Lower lobe of right lung (tissue), 2 donors: ENCODE measurements around the gene NID2. TPM values are rescaled to one million over a fixed set of nuclear protein-coding genes. Genes with fewer than 3 reads are reported as not detected.
A peak's percentile ranks its signal among the peaks of the same experiment; 100 is the strongest.

Source experiments
- ATAC-seq, 2 donors: fragments of 200-7000 bp; cut with Tn5 transposase; one replicate each; pipeline ENCODE4 v1.9.1; 2020 to 2022; ENCODE audit warnings: mild to moderate bottlenecking in 2 of 2, moderate library complexity in 2 of 2
- DNase-seq: peaks from one replicate; pipeline ENCODE4 v3.0.0-alpha.2; 2020
- H3K27ac ChIP-seq: fragments of 200-600 bp; one replicate; pipeline ENCODE4 v1.8.0; 2022
- H3K27me3 ChIP-seq: fragments of 200-600 bp; one replicate; pipeline ENCODE4 v1.8.0; 2022; ENCODE audit warnings: low read depth
- H3K36me3 ChIP-seq: fragments of 200-600 bp; one replicate; pipeline ENCODE4 v1.8.0; 2022; ENCODE audit warnings: mild to moderate bottlenecking
- H3K4me1 ChIP-seq: fragments of 200-600 bp; one replicate; pipeline ENCODE4 v1.8.0; 2022
- H3K4me3 ChIP-seq: fragments of 200-600 bp; one replicate; pipeline ENCODE4 v1.8.0; 2022; ENCODE audit warnings: mild to moderate bottlenecking
- H3K9me3 ChIP-seq: fragments of 200-600 bp; one replicate; pipeline ENCODE4 v1.8.0; 2022
- intact Hi-C: fragments of 100-400 bp; cut with DNase I; formaldehyde crosslinking; loops from one replicate; pipeline ENCODE4 v1.11.0; 2022
- total RNA-seq: library from RNA; stranded (reverse); fragmentation: NEBNext Ultra II Directional; extraction: Animal tissue kit (Norgen Biotek cat#: 25700); gene quantifications from one replicate; pipeline ENCODE4 v1.2.1, GENCODE V29; 2021
- TF ChIP-seq, protein P1 (sequence below): fragments of 200-600 bp; IDR thresholded peaks from one replicate; pipeline ENCODE4 v1.8.0; 2022; ENCODE audit warnings: antibody characterized with exemption, mild to moderate bottlenecking
- donor health status: DM: no; HTN: yes; CAD: no; lungs with severe emphysema.

Gene NID2
- total RNA-seq, 1 donor from 2014 or later: 14.6 TPM

DNA sequence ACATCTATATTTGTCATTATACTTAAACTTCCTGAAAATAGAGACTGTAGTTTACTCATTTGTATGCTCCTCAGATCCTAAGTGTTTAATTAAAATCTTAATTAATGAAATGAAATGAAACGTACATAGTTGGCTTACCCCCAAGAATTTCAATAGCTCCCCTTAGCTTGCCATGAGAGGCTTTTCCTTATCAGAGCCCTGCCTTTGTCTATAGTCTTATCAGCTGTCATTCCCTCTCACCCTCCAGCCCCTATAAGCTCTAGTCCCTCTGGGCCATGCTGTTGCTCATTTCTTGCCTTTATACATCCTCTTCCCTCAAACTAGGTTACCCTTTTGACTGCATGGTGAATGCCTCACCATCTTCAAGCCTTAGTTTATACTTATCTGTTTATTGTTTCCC is 80.6 kb downstream of the NID2 start:
- Histone ChIP-seq H3K4me1 (peaks cover 26% of the 10 kb centered on the region), H3K9me3 (no peaks in the 10 kb centered on the region), H3K4me3 (no peak overlapping the region), H3K27ac (no peak overlapping the region), H3K36me3 (peaks cover 22% of the 10 kb centered on the region), H3K27me3 (no peaks in the 10 kb centered on the region)
- intact Hi-C loops: no loop called here
- TF ChIP-seq, protein P1, sequence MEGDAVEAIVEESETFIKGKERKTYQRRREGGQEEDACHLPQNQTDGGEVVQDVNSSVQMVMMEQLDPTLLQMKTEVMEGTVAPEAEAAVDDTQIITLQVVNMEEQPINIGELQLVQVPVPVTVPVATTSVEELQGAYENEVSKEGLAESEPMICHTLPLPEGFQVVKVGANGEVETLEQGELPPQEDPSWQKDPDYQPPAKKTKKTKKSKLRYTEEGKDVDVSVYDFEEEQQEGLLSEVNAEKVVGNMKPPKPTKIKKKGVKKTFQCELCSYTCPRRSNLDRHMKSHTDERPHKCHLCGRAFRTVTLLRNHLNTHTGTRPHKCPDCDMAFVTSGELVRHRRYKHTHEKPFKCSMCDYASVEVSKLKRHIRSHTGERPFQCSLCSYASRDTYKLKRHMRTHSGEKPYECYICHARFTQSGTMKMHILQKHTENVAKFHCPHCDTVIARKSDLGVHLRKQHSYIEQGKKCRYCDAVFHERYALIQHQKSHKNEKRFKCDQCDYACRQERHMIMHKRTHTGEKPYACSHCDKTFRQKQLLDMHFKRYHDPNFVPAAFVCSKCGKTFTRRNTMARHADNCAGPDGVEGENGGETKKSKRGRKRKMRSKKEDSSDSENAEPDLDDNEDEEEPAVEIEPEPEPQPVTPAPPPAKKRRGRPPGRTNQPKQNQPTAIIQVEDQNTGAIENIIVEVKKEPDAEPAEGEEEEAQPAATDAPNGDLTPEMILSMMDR: no peak
- ATAC-seq: no peak
- DNase-seq: no peak

DNA sequence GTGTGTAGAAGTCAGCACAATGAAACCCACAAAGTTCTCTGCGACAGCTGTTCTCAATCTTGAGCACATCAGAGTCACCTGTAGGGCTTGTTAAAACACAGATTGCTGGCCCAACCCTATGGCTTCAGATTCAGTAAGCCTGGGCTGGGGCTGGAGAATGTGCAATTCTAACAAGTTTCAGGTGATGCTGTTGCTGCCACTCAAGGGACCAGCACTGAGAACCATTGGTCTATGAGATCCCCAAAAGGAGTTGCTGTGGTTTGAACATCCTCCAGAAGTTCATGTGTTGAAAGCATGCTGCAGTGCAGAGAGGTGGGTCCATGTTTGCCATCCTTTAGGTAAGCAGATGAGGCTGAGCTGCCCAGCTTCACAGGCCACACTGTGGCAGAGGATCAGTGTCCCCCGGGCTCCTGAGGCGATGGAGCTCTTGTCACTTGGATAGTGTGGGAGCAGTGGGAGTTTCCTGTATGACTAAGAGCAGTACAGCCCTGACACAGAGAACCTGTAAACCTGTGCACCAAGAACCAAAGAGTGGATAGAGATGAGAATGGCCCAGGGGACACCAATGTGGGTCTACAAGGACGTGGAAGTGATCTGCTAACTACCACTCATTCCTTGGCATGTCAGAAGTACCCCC is 87.5 kb downstream of the NID2 start:
- TF ChIP-seq, protein P1: no peak
- Histone ChIP-seq H3K36me3 (no peaks in the 10 kb centered on the region), H3K4me3 (no peak overlapping the region), H3K27ac (no peak overlapping the region), H3K4me1 (no peaks in the 10 kb centered on the region), H3K9me3 (no peaks in the 10 kb centered on the region), H3K27me3 (no peaks in the 10 kb centered on the region)
- intact Hi-C loops: no loop called here
- DNase-seq (no peak), ATAC-seq (no peak)

DNA sequence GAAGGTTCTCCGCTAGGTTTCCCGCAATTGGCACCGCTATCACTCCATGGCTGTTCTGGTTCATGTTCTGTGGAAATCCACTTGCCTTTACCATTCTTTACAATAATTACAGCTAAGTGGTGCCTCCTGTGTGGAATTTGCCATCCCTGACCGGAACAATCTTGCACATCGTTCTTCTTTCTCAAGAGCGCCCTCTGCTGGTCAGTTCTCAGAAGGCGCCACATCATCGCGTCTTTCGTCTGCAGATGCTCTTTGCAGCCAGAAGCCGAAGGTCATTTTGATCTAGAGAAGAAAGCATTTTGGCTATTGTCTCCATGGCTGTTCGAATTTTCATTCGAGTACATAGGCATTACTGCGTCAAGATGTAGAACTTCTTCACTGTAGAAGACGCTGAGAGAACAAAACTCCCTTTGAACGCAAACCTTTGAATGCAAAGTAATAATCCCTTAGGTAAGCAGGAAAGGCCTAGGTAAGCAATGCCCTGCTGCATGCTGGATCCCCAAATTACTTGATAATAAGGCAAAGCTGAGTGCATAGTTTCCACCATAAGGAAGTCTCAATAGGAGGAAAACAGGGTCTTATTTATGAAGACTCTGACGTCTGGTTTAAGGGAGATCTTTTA is 89.7 kb downstream of the NID2 start:
- Histone ChIP-seq H3K27ac (no peak overlapping the region), H3K4me3 (no peak overlapping the region), H3K27me3 (no peaks in the 10 kb centered on the region), H3K4me1 (no peaks in the 10 kb centered on the region), H3K9me3 (no peaks in the 10 kb centered on the region), H3K36me3 (no peaks in the 10 kb centered on the region)
- TF ChIP-seq, protein P1: peak; percentile 95
- DNase-seq: peak; percentile 77
- ATAC-seq: peak; percentile 82 to 87
- intact Hi-C loops: no loop called here

- DNase-seq (no peak), ATAC-seq (no peak)
- intact Hi-C loops: no loop called here
- Histone ChIP-seq H3K4me3 (no peak overlapping the region), H3K27ac (no peak overlapping the region), H3K4me1 (no peaks in the 10 kb centered on the region), H3K36me3 (no peaks in the 10 kb centered on the region), H3K9me3 (no peaks in the 10 kb centered on the region), H3K27me3 (no peaks in the 10 kb centered on the region)
- TF ChIP-seq, protein P1: no peak
Observed at GRCh38 chr14:51978681-51979085, 90.2 kb downstream of the NID2 start.

DNA sequence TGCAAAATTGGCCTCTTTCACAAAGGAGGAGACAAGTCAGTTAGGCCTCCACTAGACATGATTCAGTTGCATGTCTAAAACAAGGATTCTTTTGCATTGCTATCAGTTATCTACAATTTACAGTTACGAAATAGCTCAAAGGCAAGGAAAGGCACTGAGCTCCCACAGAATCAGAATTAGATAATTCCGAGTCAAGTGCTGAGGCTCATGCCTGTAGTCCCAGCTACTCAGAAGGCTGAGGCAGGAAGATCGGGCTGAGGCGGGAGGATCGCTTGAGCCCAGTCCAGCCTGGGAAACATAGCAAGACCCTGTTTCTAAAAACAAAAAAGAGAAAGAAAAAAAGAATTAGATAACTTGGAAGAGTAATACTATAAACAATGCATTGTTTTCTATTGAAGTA is 91.8 kb downstream of the NID2 start:
- Histone ChIP-seq H3K9me3 (no peaks in the 10 kb centered on the region), H3K27me3 (no peaks in the 10 kb centered on the region), H3K36me3 (no peaks in the 10 kb centered on the region), H3K4me3 (no peak overlapping the region), H3K4me1 (no peaks in the 10 kb centered on the region), H3K27ac (no peak overlapping the region)
- ATAC-seq (no peak), DNase-seq (no peak)
- intact Hi-C loops: no loop called here
- TF ChIP-seq, protein P1: no peak
